Measurements from ENCODE around the gene CD300A.

The CD300A gene

GRCh38 chr17:74459622-74460021 lies 6.8 kb upstream of the CD300A start:
- in situ Hi-C loops (cut with HindIII; ENCODE audit: low sequenced_read_pairs) = no loop called here
- TF ChIP-seq, protein P1, sequence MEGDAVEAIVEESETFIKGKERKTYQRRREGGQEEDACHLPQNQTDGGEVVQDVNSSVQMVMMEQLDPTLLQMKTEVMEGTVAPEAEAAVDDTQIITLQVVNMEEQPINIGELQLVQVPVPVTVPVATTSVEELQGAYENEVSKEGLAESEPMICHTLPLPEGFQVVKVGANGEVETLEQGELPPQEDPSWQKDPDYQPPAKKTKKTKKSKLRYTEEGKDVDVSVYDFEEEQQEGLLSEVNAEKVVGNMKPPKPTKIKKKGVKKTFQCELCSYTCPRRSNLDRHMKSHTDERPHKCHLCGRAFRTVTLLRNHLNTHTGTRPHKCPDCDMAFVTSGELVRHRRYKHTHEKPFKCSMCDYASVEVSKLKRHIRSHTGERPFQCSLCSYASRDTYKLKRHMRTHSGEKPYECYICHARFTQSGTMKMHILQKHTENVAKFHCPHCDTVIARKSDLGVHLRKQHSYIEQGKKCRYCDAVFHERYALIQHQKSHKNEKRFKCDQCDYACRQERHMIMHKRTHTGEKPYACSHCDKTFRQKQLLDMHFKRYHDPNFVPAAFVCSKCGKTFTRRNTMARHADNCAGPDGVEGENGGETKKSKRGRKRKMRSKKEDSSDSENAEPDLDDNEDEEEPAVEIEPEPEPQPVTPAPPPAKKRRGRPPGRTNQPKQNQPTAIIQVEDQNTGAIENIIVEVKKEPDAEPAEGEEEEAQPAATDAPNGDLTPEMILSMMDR (IDR thresholded peaks at IDR 0.05; ENCODE audit: low read depth, low read length, missing control alignments) = no peak
- no peak for DNase-seq (ENCODE audit: low read depth)
- no peak overlapping the region for H3K4me3 ChIP-seq (ENCODE audit: low read depth, low read length)

DNA sequence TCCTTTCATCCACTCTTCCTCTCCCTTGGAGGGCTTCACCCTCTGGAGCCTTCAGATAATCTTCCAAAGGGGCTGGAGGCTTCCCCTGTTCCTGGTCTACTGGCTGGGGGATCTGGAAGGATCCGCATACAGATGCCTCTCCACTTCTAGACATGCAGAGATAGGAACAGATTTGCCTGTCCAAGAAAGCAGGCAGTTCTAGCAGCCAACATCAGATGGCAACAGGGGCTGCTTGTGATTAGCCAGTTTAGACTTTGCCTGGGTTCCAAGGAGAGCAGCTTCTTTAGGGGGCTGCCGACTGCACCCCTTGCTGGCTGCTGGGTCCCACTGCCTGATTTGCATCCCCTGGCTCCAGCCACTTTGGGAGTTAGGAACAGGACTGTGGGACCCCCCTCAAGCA lies 6.2 kb upstream of the CD300A start:
- H3K4me3 ChIP-seq (ENCODE audit: low read depth, low read length) = no peak overlapping the region
- TF ChIP-seq, protein P1 (IDR thresholded peaks at IDR 0.05; ENCODE audit: low read depth, low read length, missing control alignments) = no peak
- in situ Hi-C loops (cut with HindIII; ENCODE audit: low sequenced_read_pairs) = no loop called here
- no peak for DNase-seq (ENCODE audit: low read depth)

- DNase-seq (ENCODE audit: low read depth) = no peak
- in situ Hi-C loops (cut with HindIII; ENCODE audit: low sequenced_read_pairs) = no loop called here
- no peak overlapping the region for H3K4me3 ChIP-seq (ENCODE audit: low read depth, low read length)
- TF ChIP-seq, protein P1 (IDR thresholded peaks at IDR 0.05; ENCODE audit: low read depth, low read length, missing control alignments) = no peak
Observed at GRCh38 chr17:74460996-74461395, 5.4 kb upstream of the CD300A start.

DNA sequence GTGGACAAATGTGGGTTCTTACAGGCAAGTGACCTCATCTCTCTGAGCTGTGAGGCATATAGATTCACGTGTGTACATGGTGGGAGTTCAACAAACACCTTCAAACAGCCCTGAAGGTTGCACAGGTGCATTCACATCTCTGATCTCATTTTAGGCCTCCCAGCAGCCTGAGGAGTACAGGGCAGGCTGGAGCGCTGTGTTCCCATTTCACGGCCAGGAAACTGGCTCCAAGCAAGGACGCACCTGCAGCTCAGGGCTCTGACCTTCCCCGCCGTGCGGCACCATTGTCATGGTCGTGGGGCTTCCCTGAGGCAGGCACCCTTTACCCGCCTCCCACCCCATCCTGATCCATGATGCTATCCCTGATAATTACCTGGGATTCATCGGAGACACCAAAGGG lies 4.8 kb upstream of the CD300A start:
- in situ Hi-C loops (cut with HindIII; ENCODE audit: low sequenced_read_pairs) = no loop called here
- DNase-seq (ENCODE audit: low read depth) = no peak
- H3K4me3 ChIP-seq (ENCODE audit: low read depth, low read length) = no peak overlapping the region
- TF ChIP-seq, protein P1 (IDR thresholded peaks at IDR 0.05; ENCODE audit: low read depth, low read length, missing control alignments) = no peak

DNA sequence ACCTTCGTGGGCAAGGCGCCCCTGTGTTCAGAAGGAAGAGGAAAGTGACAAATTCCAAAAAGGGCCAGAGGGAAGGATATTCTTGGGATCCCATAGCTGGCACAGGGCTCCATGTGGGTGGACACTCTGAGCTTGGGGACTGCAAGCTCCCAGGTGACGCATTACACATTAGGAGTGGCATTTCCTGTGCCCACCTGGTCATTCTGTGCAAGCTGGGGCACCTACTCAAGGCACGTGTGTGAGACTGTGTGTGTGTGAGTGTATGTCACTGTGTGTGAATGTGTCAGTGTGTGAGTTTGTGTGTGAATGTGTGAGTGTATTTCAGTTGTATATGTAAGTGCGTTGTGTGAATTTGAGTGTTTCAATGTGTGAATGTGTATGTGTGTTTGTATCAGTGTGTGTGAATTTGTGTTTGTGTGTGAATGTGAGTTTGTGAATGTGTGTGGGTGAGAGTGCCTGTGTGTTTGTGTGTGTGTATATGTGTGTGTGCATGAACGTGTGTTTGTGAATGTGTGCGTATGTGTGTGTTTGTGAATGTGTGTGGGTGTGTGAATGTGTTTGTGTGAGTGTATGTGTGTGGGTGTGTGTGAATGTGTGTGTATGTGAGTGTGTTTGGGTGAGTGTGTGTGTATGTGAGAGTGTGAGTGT lies 1.6 kb upstream of the CD300A start:
- DNase-seq (ENCODE audit: low read depth) = no peak
- in situ Hi-C loops (cut with HindIII; ENCODE audit: low sequenced_read_pairs) = no loop called here
- TF ChIP-seq, protein P1 (IDR thresholded peaks at IDR 0.05; ENCODE audit: low read depth, low read length, missing control alignments) = no peak
- no peak overlapping the region for H3K4me3 ChIP-seq (ENCODE audit: low read depth, low read length)

- no peak overlapping the region for H3K4me3 ChIP-seq (ENCODE audit: low read depth, low read length)
- in situ Hi-C loops (cut with HindIII; ENCODE audit: low sequenced_read_pairs) = no loop called here
- DNase-seq (ENCODE audit: low read depth) = no peak
- TF ChIP-seq, protein P1 (IDR thresholded peaks at IDR 0.05; ENCODE audit: low read depth, low read length, missing control alignments) = no peak
Observed at GRCh38 chr17:74465378-74466110, 890 bp upstream of the CD300A start.
